Subcutaneous abdominal adipose tissue (tissue), 5 donors: ENCODE results near the gene HBG1.
"Not testable (repeated sequence)": the region's sequence is repeated elsewhere in the genome, so short reads cannot be mapped to it uniquely, and the experiment has no call there.

Source experiments
- H3K27ac ChIP-seq: one replicate; pipeline ENCODE4 v1.7.0; 2013; ENCODE audit warnings: low read depth, mild to moderate bottlenecking, inconsistent platforms, low read length, moderate library complexity
- H3K27me3 ChIP-seq, 5 donors: one replicate each; pipeline ENCODE4 v1.7.0; 2013; ENCODE audit warnings: low read length in 5 of 5, inconsistent platforms in 1 of 5; ENCODE audit not compliant: control insufficient read depth in 5 of 5, insufficient read depth in 4 of 5
- H3K36me3 ChIP-seq, 5 donors: one replicate each; pipeline ENCODE4 v1.7.0; 2013; ENCODE audit warnings: low read length in 5 of 5; ENCODE audit not compliant: control insufficient read depth in 5 of 5, insufficient read depth in 5 of 5
- H3K4me1 ChIP-seq, 5 donors: one replicate each; pipeline ENCODE4 v1.7.0; 2013; ENCODE audit warnings: low read length in 5 of 5, mild to moderate bottlenecking in 3 of 5, moderate library complexity in 1 of 5; ENCODE audit not compliant: control insufficient read depth in 5 of 5, insufficient read depth in 5 of 5
- H3K4me3 ChIP-seq, 5 donors: one replicate each; pipeline ENCODE4 v1.7.0; 2013; ENCODE audit warnings: low read length in 5 of 5, low read depth in 1 of 5
- H3K9ac ChIP-seq, 5 donors: one replicate each; pipeline ENCODE4 v1.7.0; 2013; ENCODE audit warnings: low read length in 5 of 5, mild to moderate bottlenecking in 4 of 5, moderate library complexity in 3 of 5
- H3K9me3 ChIP-seq, 5 donors: one replicate each; pipeline ENCODE4 v1.7.0; 2013; ENCODE audit warnings: low read length in 5 of 5; ENCODE audit not compliant: control insufficient read depth in 5 of 5
- donor health status: healthy.
- donor health status: healthy.
- donor health status: healthy.
- donor health status: healthy.
- donor health status: healthy.

The HBG1 gene

DNA sequence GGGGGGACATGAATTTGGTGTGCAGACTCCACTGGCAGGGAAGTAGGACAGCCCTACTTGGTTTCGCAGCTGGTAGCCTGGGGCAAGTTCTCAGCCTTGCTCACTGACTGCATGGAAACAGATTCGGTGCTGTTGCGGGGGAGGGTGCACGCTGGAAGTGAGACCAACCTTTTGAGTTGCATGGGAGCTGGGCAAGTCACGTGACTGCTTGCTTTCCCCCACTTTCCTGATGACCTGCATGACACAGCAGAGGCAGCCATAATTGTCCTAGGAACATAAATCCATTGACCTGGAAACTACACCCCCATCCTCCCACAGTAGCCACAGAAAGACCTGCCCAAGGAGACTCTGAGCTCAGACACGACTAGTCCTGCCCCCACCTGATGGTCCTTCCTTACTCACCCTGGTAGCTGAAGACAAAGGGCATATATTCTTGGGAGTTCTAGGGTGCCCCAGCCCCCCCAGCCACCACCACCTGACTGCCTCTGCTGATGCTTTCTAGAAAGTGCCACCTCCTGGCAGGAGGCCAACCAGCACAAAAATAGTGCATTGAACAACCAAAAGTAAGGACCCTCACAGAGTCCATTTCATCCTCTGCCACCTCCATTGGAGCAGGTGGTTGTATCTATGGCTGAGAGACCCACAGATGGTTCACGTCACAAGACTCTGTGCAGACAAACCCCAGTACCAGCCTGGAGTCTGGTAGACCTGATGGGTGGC, 9.0 kb upstream of the HBG1 start:
- Histone ChIP-seq H3K4me1 (no peaks in the 10 kb centered on the region), H3K36me3 (no peaks in the 10 kb centered on the region), H3K27ac (no peak overlapping the region), H3K27me3 (no peaks in the 10 kb centered on the region), H3K9me3 (no peaks in the 10 kb centered on the region), H3K9ac (no peak overlapping the region), H3K4me3 (no peak overlapping the region)

DNA sequence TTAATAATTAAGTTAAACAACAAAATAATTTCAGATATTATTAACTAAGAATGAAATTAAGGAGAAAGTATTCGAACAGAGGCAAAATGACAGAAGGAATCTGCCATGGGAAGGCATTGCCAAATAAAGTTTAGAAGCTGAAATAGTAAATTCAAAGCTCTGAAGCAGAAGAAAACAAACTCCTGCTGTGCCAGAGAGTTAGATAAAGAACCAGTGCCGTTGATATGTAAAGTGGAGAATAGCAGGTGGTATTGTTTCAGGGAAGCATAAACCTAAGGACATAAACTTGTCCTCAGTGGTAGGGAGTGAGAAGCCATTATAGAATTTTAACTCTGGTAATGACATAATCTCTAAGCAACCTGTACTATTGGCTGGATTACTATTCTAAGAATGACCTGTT, 7.6 kb upstream of the HBG1 start:
- H3K9me3 ChIP-seq: no peaks in the 10 kb centered on the region
- no peaks in the 10 kb centered on the region for H3K27me3 ChIP-seq
- H3K27ac ChIP-seq: no peak overlapping the region
- no peaks in the 10 kb centered on the region for H3K36me3 ChIP-seq
- H3K4me3 ChIP-seq: no peak overlapping the region
- no peak overlapping the region for H3K9ac ChIP-seq
- H3K4me1 ChIP-seq: no peaks in the 10 kb centered on the region

DNA sequence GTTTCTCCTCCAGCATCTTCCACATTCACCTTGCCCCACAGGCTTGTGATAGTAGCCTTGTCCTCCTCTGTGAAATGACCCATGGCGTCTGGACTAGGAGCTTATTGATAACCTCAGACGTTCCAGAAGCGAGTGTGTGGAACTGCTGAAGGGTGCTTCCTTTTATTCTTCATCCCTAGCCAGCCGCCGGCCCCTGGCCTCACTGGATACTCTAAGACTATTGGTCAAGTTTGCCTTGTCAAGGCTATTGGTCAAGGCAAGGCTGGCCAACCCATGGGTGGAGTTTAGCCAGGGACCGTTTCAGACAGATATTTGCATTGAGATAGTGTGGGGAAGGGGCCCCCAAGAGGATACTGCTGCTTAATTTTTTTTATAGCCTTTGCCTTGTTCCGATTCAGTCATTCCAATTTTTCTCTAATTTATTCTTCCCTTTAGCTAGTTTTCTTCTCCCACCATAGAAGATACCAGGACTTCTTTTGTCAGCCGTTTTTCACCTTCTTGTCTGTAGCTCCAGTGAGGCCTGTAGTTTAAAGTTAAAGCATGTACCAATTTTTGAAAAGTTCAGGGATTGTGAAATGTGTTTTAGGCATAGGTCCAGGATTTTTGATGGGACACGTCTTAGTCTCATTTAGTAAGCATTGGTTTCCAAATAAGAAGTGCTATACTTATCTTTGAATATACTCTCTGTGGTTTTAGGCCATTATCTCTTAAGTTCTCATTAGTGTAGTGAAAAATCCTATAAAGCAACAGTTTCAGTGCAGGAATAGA, 5.2 kb upstream of the HBG1 start, which contains the start of gene HBG2:
Gene HBG2, minus strand, starts transcription at position 136 of the 768 bp plus-strand sequence. Its CDS starts 53 bp downstream, at position 83.
- not testable (repeated sequence) for H3K4me1 ChIP-seq, H3K9me3 ChIP-seq, H3K9ac ChIP-seq, H3K27me3 ChIP-seq, H3K27ac ChIP-seq, H3K4me3 ChIP-seq, H3K36me3 ChIP-seq

DNA sequence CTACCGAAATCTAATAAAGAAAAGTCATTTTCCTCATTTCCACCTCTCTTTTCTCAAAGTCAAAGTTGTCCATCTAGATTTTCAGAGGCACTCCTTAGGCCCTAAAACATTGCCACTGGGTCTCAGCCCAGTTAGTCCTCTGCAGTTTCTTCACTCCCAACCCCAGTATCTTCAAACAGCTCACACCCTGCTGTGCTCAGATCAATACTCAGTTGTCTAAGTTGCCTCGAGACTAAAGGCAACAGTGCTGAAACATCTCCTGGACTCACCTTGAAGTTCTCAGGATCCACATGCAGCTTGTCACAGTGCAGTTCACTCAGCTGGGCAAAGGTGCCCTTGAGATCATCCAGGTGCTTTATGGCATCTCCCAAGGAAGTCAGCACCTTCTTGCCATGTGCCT, 4.4 kb upstream of the HBG1 start:
- not testable (repeated sequence) for H3K4me1 ChIP-seq, H3K4me3 ChIP-seq, H3K36me3 ChIP-seq, H3K27ac ChIP-seq, H3K9ac ChIP-seq, H3K9me3 ChIP-seq, H3K27me3 ChIP-seq

DNA sequence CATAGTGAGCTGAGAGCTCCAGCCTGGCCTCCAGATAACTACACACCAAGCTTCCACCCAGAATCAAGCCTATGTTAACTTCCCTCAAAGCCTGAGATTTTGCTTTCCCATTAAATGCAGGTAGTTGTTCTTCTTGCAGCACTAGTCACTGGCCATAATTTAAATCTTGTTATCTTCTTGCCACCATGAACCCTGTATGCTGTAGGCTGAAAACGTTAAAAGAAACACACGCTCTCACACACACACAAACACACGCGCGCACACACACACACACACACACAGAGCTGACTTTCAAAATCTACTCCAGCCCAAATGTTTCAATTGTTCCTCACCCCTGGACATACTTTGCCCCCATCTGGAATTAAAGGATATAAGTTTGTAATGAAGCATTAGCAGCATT, 3.8 kb upstream of the HBG1 start:
- H3K27ac ChIP-seq, H3K4me3 ChIP-seq, H3K36me3 ChIP-seq, H3K9me3 ChIP-seq, H3K4me1 ChIP-seq, H3K9ac ChIP-seq, H3K27me3 ChIP-seq: not testable (repeated sequence)

DNA sequence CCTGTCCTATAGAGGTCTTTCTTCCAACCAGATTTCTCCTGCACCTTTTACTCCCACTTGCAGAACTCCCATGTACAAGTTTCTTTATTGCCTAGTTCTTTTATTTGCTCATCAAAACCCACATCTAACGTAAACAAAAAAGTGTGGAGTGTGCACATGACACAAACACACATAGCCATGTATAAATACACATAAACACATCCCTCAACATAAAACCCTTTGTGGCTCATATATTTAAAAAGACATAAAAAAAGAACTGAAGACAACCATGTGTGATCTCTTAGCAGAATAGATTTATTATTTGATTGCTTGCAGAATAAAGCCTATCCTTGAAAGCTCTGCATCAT, 3.2 kb upstream of the HBG1 start:
- Histone ChIP-seq H3K27me3 (no peaks in the 10 kb centered on the region), H3K4me1 (no peaks in the 10 kb centered on the region), H3K9ac (no peak overlapping the region), H3K9me3 (no peaks in the 10 kb centered on the region), H3K4me3 (no peak overlapping the region), H3K27ac (no peak overlapping the region), H3K36me3 (no peaks in the 10 kb centered on the region)

DNA sequence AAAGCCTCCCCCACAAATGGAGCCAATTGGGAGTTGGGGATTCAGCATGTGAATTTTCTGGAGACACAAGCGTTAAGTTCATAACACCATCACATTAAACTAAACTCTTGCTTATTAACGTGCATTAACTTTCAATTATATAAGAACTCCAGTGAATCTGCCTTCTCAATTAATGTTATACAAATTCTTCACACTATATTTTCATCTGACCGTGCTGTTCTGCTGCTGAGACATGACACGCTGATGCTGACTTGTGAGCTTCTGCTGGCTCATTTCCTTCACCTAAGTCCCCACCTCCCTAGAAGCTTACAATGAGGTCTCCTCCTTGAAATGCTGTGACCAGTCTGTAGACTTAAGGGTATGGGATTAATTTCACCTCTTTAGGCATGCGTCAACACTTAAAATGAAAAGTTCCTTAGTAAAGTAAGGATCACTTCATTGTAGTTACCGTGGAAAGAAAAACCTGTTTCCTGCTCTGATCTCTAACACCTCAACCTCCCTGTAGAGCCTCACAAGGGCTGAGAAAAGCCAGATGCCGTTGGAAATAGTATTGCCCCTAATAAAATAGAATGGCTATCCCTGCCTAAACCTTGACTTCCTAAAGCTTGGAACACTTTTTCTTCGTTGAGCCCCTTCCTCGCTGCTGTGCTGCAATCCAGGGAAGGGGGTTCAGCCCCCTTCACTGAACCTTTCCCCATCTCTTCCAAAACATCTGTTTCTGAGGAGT, 2.7 kb upstream of the HBG1 start:
- no peak overlapping the region for H3K9ac ChIP-seq
- no peaks in the 10 kb centered on the region for H3K27me3 ChIP-seq
- no peaks in the 10 kb centered on the region for H3K9me3 ChIP-seq
- H3K4me1 ChIP-seq: no peaks in the 10 kb centered on the region
- no peaks in the 10 kb centered on the region for H3K36me3 ChIP-seq
- H3K4me3 ChIP-seq: no peak overlapping the region
- H3K27ac ChIP-seq: no peak overlapping the region

DNA sequence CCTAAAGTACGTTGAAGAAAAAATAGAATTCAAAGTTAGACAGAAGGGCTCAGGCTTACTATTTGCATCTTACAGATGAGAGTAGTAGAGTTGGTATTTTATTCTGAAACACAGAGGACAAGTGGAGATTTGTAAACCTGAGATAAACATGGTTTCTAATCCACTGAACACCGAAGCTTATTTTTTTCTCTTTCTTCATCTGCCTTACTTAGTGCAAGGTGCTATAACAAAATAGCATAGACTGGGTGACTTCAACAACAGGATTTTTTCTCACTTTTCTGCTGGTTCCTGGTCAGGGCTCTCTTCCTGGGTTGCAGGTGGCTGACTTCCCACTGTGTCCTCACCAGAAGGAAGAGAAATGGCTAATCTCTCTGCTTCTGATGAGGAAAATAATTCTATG, 2.1 kb upstream of the HBG1 start:
- Histone ChIP-seq H3K27ac (no peak overlapping the region), H3K4me1 (no peaks in the 10 kb centered on the region), H3K36me3 (no peaks in the 10 kb centered on the region), H3K9me3 (no peaks in the 10 kb centered on the region), H3K4me3 (no peak overlapping the region), H3K27me3 (no peaks in the 10 kb centered on the region), H3K9ac (no peak overlapping the region)

DNA sequence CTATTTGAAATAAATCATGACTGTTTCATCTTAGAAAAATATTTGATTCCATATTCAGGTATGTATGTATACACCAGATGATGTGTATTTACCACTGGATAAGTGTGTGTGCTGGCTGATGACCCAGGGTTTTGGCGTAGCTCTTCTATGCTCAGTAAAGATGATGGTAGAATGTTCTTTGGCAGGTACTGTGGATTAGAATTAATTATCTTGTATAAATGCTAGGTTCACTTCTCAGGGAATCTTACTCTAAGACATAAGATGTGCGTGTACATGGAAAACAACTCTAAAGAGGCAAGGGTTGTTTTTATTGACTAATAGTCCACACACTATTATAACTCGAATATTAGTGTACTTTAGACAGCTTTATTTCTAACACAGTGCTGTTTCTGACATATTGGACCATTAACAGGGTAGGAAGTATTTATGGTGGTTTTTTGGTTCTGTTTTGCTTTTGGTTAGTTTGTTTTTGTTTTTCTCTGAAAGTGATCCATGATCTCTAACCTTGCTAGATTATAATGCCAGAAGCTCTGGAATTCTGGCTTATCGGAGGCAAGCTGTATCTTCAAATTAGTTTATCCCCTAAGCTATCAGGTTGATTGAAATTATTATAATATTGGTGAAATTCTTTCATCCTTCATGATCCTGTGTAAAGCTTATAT, 1.0 kb upstream of the HBG1 start:
- Histone ChIP-seq H3K9me3 (no peaks in the 10 kb centered on the region), H3K9ac (no peak overlapping the region), H3K4me1 (no peaks in the 10 kb centered on the region), H3K4me3 (no peak overlapping the region), H3K27me3 (no peaks in the 10 kb centered on the region), H3K27ac (no peak overlapping the region), H3K36me3 (no peaks in the 10 kb centered on the region)

DNA sequence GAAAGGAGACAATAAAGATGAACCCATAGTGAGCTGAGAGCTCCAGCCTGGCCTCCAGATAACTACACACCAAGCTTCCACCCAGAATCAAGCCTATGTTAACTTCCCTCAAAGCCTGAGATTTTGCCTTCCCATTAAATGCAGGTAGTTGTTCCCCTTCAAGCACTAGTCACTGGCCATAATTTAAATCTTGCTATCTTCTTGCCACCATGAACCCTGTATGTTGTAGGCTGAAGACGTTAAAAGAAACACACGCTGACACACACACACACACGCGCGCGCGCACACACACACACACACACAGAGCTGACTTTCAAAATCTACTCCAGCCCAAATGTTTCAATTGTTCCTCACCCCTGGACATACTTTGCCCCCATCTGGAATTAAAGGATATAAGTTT, 1.2 kb downstream of the HBG1 start:
- H3K27ac ChIP-seq, H3K9me3 ChIP-seq, H3K9ac ChIP-seq, H3K27me3 ChIP-seq, H3K4me3 ChIP-seq, H3K36me3 ChIP-seq, H3K4me1 ChIP-seq: not testable (repeated sequence)
